K562 (cell line): ENCODE measurements around the gene MXRA7. TPM values are rescaled to one million over a fixed set of nuclear protein-coding genes. Genes with fewer than 3 reads are reported as not detected.

Experiments used
- CBFB ChIP-seq: sonication (generic); formaldehyde crosslinking; IDR thresholded peaks from 2 replicates; pipeline ENCODE4 v1.4.0; 2020; ENCODE audit warnings: mild to moderate bottlenecking, missing genetic modification reagents
- HNRNPK ChIP-seq: fragments of 200-400 bp; formaldehyde crosslinking; IDR thresholded peaks from one replicate; pipeline ENCODE4 v1.6.1; 2018; ENCODE audit warnings: mild to moderate bottlenecking, low read depth, low read length; ENCODE audit not compliant: poor library complexity, severe bottlenecking
- HOXB6 ChIP-seq: fragments of 250-450 bp; sonication (Bioruptor Pico); IDR thresholded peaks from 2 replicates; pipeline ENCODE4 v1.5.1; 2022; ENCODE audit warnings: mild to moderate bottlenecking, borderline replicate concordance
- KHSRP ChIP-seq: fragments of 450-650 bp; IDR thresholded peaks from 2 replicates; pipeline ENCODE4 v1.6.1; 2017
- KLF13 ChIP-seq: fragments of 450-650 bp; IDR thresholded peaks from 2 replicates; pipeline ENCODE4 v1.6.1; 2016; ENCODE audit warnings: missing genetic modification characterization, low read depth, mild to moderate bottlenecking, missing compliant biosample characterization, moderate library complexity, borderline replicate concordance
- MAFF ChIP-seq: IDR thresholded peaks from 2 replicates; pipeline ENCODE4 v1.6.1; 2012; ENCODE audit warnings: low read length, improper control_type of control experiment
- MCM5 ChIP-seq: fragments of 450-650 bp; IDR thresholded peaks from 2 replicates; pipeline ENCODE4 v1.6.1; 2016; ENCODE audit warnings: low read depth
- MEIS2 ChIP-seq: fragments of 450-650 bp; IDR thresholded peaks from 2 replicates; pipeline ENCODE4 v1.6.1; 2014; ENCODE audit warnings: mild to moderate bottlenecking; ENCODE audit not compliant: partially characterized antibody
- NFIX ChIP-seq: fragments of 250-450 bp; sonication (Bioruptor Pico); IDR thresholded peaks from 2 replicates; pipeline ENCODE4 v1.4.0; 2020; ENCODE audit warnings: low read depth, mild to moderate bottlenecking, moderate library complexity
- POLR2AphosphoS2 ChIP-seq: IDR thresholded peaks from 2 replicates; pipeline ENCODE4 v1.6.1; 2012; ENCODE audit warnings: low read length, improper control_type of control experiment
- ZFX ChIP-seq: sonication (generic); formaldehyde crosslinking; IDR thresholded peaks from 2 replicates; pipeline ENCODE4 v1.8.0; 2022; ENCODE audit warnings: mild to moderate bottlenecking, missing genetic modification reagents, moderate library complexity
- ZNF146 ChIP-seq: IDR thresholded peaks from one replicate; pipeline ENCODE4 v1.6.1; 2018; ENCODE audit warnings: missing compliant biosample characterization; ENCODE audit not compliant: unreplicated experiment
- ZNF274 ChIP-seq: IDR thresholded peaks from 2 replicates; pipeline ENCODE4 v1.6.1; 2011; ENCODE audit warnings: low read depth, mild to moderate bottlenecking, low read length, moderate library complexity, borderline replicate concordance
- ZNF507 ChIP-seq: conservative IDR thresholded peaks from 2 replicates; pipeline ENCODE4 v1.6.1; 2017; ENCODE audit warnings: missing genetic modification characterization, missing compliant biosample characterization
- ZNF57 ChIP-seq: fragments of 450-650 bp; formaldehyde crosslinking; IDR thresholded peaks from 2 replicates; pipeline ENCODE4 v1.4.0; 2020; ENCODE audit warnings: mild to moderate bottlenecking, moderate library complexity
- ZNF586 ChIP-seq: fragments of 450-650 bp; formaldehyde crosslinking; conservative IDR thresholded peaks from 2 replicates; pipeline ENCODE4 v1.4.0; 2020; ENCODE audit warnings: mild to moderate bottlenecking, moderate library complexity
- ZNF609 ChIP-seq: sonication (generic); formaldehyde crosslinking; IDR thresholded peaks from 2 replicates; pipeline ENCODE4 v1.8.1; 2023; ENCODE audit warnings: missing genetic modification reagents, mild to moderate bottlenecking, borderline replicate concordance
- ZNF76 ChIP-seq: fragments of 250-450 bp; sonication (Bioruptor Pico); IDR thresholded peaks from 2 replicates; pipeline ENCODE4 v1.4.0; 2020; ENCODE audit warnings: mild to moderate bottlenecking, moderate library complexity, borderline replicate concordance
- polyA plus RNA-seq, 8 experiments: library from polyadenylated mRNA; depleted of rRNA in 4 of 8; stranded (reverse) in 5 of 8; unstranded in 3 of 8; fragments of >200 nt; fragmentation: Nextera tagmentation in 2 of 8; fragmentation: Illumina TruSeq in 1 of 8; extraction: Ambion mirVana in 2 of 8; extraction: Trizol in 1 of 8; gene quantifications; 2 replicates each; pipeline versions ENCODE4 v1.2.1 to v1.2.3, GENCODE V29; 2011 to 2014; ENCODE audit warnings: inconsistent platforms in 1 of 8, missing spikeins in 1 of 8
- total RNA-seq, 7 experiments: library from RNA; depleted of rRNA in 6 of 7; stranded (reverse); fragments of >200 nt in 6 of 7; fragmentation: Illumina TruSeq in 2 of 7; extraction: Trizol in 2 of 7; gene quantifications; 2 replicates each; pipeline versions ENCODE4 v1.2.1 to v1.2.3, GENCODE V29; 2011 to 2021; ENCODE audit warnings: low replicate concordance in 1 of 7
- TF ChIP-seq, protein P1 (sequence below): fragments of 250-450 bp; sonication (Bioruptor Pico); IDR thresholded peaks from 2 replicates; pipeline ENCODE4 v1.5.0; 2020; ENCODE audit warnings: mild to moderate bottlenecking, borderline replicate concordance
- TF ChIP-seq, protein P2 (sequence below): IDR thresholded peaks from 2 replicates; pipeline ENCODE4 v1.6.1; 2014; ENCODE audit warnings: antibody characterized with exemption

MXRA7 gene
- total and polyA plus RNA-seq, 9 of the 15 experiments (the other 6 are each of a cell fraction or from before 2014, with no cell fraction given): 2.6 to 38.4 (median 14.3) TPM

DNA sequence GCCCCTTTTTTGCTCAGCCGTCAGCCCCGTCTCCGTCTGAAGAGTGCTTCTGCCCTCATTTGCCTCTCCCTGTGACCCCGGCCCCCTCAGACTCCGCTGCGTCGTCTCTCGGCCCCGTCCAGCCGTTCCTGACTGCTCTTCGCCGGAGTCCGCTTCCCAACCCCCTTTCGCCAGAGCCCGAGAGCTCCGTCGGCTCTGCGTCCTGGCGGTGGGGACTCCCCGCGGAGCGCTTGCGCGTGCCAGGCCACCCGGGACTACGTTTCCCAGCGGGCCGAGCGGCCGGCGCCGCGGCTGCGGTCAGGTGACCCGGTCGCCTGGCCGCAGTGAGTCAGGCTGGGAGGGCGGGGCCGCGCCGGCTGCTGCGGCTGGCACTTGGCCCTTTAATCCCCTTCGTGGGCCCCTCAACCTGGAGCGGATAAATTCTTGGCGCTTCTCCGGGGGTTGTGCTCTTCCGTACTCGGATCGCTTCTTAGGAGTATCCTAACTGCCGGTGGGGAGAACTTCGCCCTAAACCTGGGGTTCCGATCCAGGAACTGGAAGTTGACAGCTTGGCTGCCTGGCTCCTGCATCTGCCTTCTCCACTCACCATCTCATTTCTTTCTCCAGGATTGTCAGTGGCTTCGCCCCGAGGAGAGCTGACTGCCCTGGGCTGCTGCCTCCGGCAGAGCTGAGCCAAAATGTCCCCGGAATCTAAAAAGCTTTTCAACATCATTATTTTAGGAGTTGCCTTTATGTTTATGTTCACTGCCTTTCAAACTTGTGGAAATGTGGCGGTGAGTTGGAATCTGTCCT is 27.1 kb upstream of the MXRA7 start, which contains the start of gene MFSD11 (continued):
- TF ChIP-seq, protein P1, sequence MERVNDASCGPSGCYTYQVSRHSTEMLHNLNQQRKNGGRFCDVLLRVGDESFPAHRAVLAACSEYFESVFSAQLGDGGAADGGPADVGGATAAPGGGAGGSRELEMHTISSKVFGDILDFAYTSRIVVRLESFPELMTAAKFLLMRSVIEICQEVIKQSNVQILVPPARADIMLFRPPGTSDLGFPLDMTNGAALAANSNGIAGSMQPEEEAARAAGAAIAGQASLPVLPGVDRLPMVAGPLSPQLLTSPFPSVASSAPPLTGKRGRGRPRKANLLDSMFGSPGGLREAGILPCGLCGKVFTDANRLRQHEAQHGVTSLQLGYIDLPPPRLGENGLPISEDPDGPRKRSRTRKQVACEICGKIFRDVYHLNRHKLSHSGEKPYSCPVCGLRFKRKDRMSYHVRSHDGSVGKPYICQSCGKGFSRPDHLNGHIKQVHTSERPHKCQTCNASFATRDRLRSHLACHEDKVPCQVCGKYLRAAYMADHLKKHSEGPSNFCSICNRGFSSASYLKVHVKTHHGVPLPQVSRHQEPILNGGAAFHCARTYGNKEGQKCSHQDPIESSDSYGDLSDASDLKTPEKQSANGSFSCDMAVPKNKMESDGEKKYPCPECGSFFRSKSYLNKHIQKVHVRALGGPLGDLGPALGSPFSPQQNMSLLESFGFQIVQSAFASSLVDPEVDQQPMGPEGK (CRISPR knock-in tag): no peak
- TF ChIP-seq HOXB6 (CRISPR knock-in tag) (peak; percentile 50; the same call in 1 of the 2 replicates), MAFF (no peak), POLR2AphosphoS2 (no peak), ZNF586 (CRISPR knock-in tag) (no peak), ZFX (no peak), ZNF507 (tag) (no peak), ZNF609 (0 out of 2 replicates have a peak, but pooled peaks have one; percentile 34), HNRNPK (no peak), ZNF57 (CRISPR knock-in tag) (no peak), ZNF76 (CRISPR knock-in tag) (peak; percentile 48; the same call in 1 of the 2 replicates), ZNF274 (no peak), KHSRP (no peak), NFIX (CRISPR knock-in tag) (no peak), MCM5 (no peak), KLF13 (tag) (peak; percentile 55; the same call in 1 of the 2 replicates), MEIS2 (peak; percentile 1), ZNF146 (no peak), CBFB (peak; percentile 73; the same call in 1 of the 2 replicates)
- TF ChIP-seq, protein P2, sequence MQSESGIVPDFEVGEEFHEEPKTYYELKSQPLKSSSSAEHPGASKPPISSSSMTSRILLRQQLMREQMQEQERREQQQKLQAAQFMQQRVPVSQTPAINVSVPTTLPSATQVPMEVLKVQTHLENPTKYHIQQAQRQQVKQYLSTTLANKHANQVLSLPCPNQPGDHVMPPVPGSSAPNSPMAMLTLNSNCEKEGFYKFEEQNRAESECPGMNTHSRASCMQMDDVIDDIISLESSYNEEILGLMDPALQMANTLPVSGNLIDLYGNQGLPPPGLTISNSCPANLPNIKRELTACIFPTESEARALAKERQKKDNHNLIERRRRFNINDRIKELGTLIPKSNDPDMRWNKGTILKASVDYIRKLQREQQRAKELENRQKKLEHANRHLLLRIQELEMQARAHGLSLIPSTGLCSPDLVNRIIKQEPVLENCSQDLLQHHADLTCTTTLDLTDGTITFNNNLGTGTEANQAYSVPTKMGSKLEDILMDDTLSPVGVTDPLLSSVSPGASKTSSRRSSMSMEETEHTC: peak; percentile 20; the same call in 1 of the 2 replicates
